SK-N-SH (cell line): ENCODE results near the gene LCOR. TPM values are rescaled to one million over a fixed set of nuclear protein-coding genes. Genes with fewer than 3 reads are reported as not detected.

Experiments
- CTCF ChIA-PET: fragments of 300-600, 350-600 bp; formaldehyde crosslinking; extraction: SDS; loops from one replicate; lab custom pipeline; 2021; lab: Yijun Ruan, JAX
- POLR2A ChIA-PET: fragments of 350-600 bp; sonication (Branson Sonifier 250); formaldehyde crosslinking; extraction: SDS; loops from one replicate; lab custom pipeline; 2020; ENCODE audit warnings: antibody characterized with exemption, inconsistent platforms; lab: Yijun Ruan, JAX
- DNase-seq: peaks from one replicate; pipeline ENCODE4 v3.0.0; 2012
- H2AFZ ChIP-seq: fragments of 200-600 bp; sonication (generic); 2 replicates; pipeline ENCODE4 v1.8.1; 2016; ENCODE audit warnings: antibody characterized with exemption, mild to moderate bottlenecking, low read depth
- H3F3A ChIP-seq: fragments of 200-600 bp; sonication (generic); replicated peaks from 2 replicates; pipeline ENCODE3; 2016; ENCODE audit warnings: antibody characterized with exemption, mild to moderate bottlenecking; ENCODE audit not compliant: insufficient read depth
- H3K27ac ChIP-seq, 2 experiments: fragments of 200-500 bp in 1 of 2; fragments of 200-600 bp in 1 of 2; sonication (Bioruptor generic) in 1 of 2; sonication (generic), shearing (Covaris generic) in 1 of 2; 2 replicates each; pipeline versions ENCODE4 v1.5.1 to v1.6.1; 2014 to 2016; ENCODE audit warnings: low read depth in 2 of 2, inconsistent platforms in 1 of 2, low read length in 1 of 2, mild to moderate bottlenecking in 1 of 2, mixed read lengths in 1 of 2
- H3K27me3 ChIP-seq: fragments of 200-600 bp; sonication (generic), shearing (Covaris generic); 2 replicates; pipeline ENCODE4 v1.6.1; 2016; ENCODE audit warnings: mixed run types; ENCODE audit not compliant: insufficient read depth
- H3K36me3 ChIP-seq, 2 experiments: fragments of 200-500 bp in 1 of 2; fragments of 200-600 bp in 1 of 2; sonication (Bioruptor generic) in 1 of 2; sonication (generic) in 1 of 2; replicated peaks in 1 of 2; 2 replicates each; pipeline versions ENCODE3 to v1.5.1; 2014 to 2016; ENCODE audit warnings: low read length in 1 of 2, mild to moderate bottlenecking in 1 of 2; ENCODE audit not compliant: insufficient read depth in 2 of 2, control insufficient read depth in 1 of 2
- H3K4me1 ChIP-seq, 2 experiments: fragments of 200-500 bp in 1 of 2; fragments of 200-600 bp in 1 of 2; sonication (Bioruptor generic) in 1 of 2; sonication (generic), shearing (Covaris generic) in 1 of 2; 2 replicates each; pipeline versions ENCODE4 v1.5.1 to v1.6.1; 2014 to 2016; ENCODE audit warnings: low read depth in 1 of 2, low read length in 1 of 2, mixed run types in 1 of 2; ENCODE audit not compliant: insufficient read depth in 2 of 2, control insufficient read depth in 1 of 2
- H3K4me2 ChIP-seq: fragments of 200-600 bp; sonication (generic), shearing (Covaris generic); 2 replicates; pipeline ENCODE4 v1.6.1; 2017; ENCODE audit warnings: mixed run types
- H3K4me3 ChIP-seq, 2 experiments: fragments of 200-500 bp in 1 of 2; fragments of 200-600 bp in 1 of 2; sonication (Bioruptor generic) in 1 of 2; sonication (generic), shearing (Covaris generic) in 1 of 2; 2 replicates each; pipeline versions ENCODE4 v1.5.1 to v1.8.1; 2014 to 2016; ENCODE audit warnings: low read depth in 2 of 2, inconsistent platforms in 1 of 2, low read length in 1 of 2, mild to moderate bottlenecking in 1 of 2, mixed read lengths in 1 of 2, moderate library complexity in 1 of 2
- H3K79me2 ChIP-seq: fragments of 200-600 bp; sonication (generic); 2 replicates; pipeline ENCODE4 v1.8.1; 2017; ENCODE audit warnings: mild to moderate bottlenecking; ENCODE audit not compliant: insufficient read depth
- H3K9ac ChIP-seq: fragments of 200-600 bp; sonication (generic); 2 replicates; pipeline ENCODE4 v1.6.1; 2017; ENCODE audit warnings: mixed run types
- H3K9me2 ChIP-seq: fragments of 200-600 bp; sonication (generic); 2 replicates; pipeline ENCODE4 v1.6.1; 2017; ENCODE audit warnings: mixed run types
- H3K9me3 ChIP-seq: fragments of 200-600 bp; sonication (generic); 2 replicates; pipeline ENCODE4 v1.6.1; 2017; ENCODE audit warnings: mixed run types, mild to moderate bottlenecking, moderate library complexity
- H4K20me1 ChIP-seq: fragments of 200-600 bp; sonication (generic); 2 replicates; pipeline ENCODE4 v1.6.1; 2017; ENCODE audit warnings: mild to moderate bottlenecking, mixed run types; ENCODE audit not compliant: insufficient read depth
- CHD2 ChIP-seq: fragments of 150-350 bp; IDR thresholded peaks from 2 replicates; pipeline ENCODE4 v1.6.1; 2018; ENCODE audit warnings: low read length; ENCODE audit not compliant: partially characterized antibody
- EZH2phosphoT487 ChIP-seq: fragments of 200-600 bp; sonication (generic); IDR thresholded peaks from 2 replicates; pipeline ENCODE4 v1.6.1; 2017; ENCODE audit warnings: low read depth, mixed run types, mild to moderate bottlenecking, antibody characterized with exemption, moderate library complexity, borderline replicate concordance
- FOXM1 ChIP-seq: IDR thresholded peaks from 2 replicates; pipeline ENCODE4 v1.4.0; 2012; ENCODE audit warnings: low read depth, mild to moderate bottlenecking
- GATA2 ChIP-seq: sonication (generic); formaldehyde crosslinking; IDR thresholded peaks from 2 replicates; pipeline ENCODE4 v1.5.0; 2020; ENCODE audit warnings: mild to moderate bottlenecking, missing genetic modification reagents
- JUND ChIP-seq: IDR thresholded peaks from 2 replicates; pipeline ENCODE4 v1.4.0; 2012
- MXI1 ChIP-seq: IDR thresholded peaks from 2 replicates; pipeline ENCODE4 v1.6.1; 2012; ENCODE audit warnings: mild to moderate bottlenecking, low read depth, low read length, improper control_type of control experiment
- POLR2AphosphoS5 ChIP-seq: IDR thresholded peaks from 2 replicates; pipeline ENCODE4 v1.6.1; 2012; ENCODE audit warnings: low read depth, low read length
- RAD21 ChIP-seq: IDR thresholded peaks from 2 replicates; pipeline ENCODE4 v1.6.1; 2012; ENCODE audit warnings: mild to moderate bottlenecking, low read length
- TCF12 ChIP-seq: IDR thresholded peaks from 2 replicates; pipeline ENCODE4 v1.4.0; 2012
- TEAD4 ChIP-seq: IDR thresholded peaks from 2 replicates; pipeline ENCODE4 v1.4.0; 2012; ENCODE audit warnings: mild to moderate bottlenecking, borderline replicate concordance; ENCODE audit not compliant: insufficient read depth
- YY1 ChIP-seq: IDR thresholded peaks from 2 replicates; pipeline ENCODE4 v1.4.0; 2012; ENCODE audit warnings: low read depth, mild to moderate bottlenecking
- WGBS: methylation state at CpG from one replicate; pipeline ENCODE4 v1.1.6; 2017; ENCODE audit warnings: low lambda C conversion rate; 5-methylcytosine and 5-hydroxymethylcytosine counted together
- polyA plus RNA-seq, 3 experiments: library from polyadenylated mRNA; depleted of rRNA; stranded (reverse); fragments of >200 nt; gene quantifications; 2 replicates each; pipeline ENCODE4 v1.2.3, GENCODE V29; 2012
- TF ChIP-seq, protein P1 (sequence below): IDR thresholded peaks from 2 replicates; pipeline ENCODE4; 2012
- TF ChIP-seq, protein P2 (sequence below): fragments of 150-350 bp; IDR thresholded peaks from 2 replicates; pipeline ENCODE4 v1.6.1; 2016; ENCODE audit warnings: mild to moderate bottlenecking, low read depth, low read length
- TF ChIP-seq, protein P3 (sequence below): fragments of 200-600 bp; sonication (generic); IDR thresholded peaks from 2 replicates; pipeline ENCODE4 v1.6.1; 2017; ENCODE audit warnings: antibody characterized with exemption, mild to moderate bottlenecking, moderate library complexity
- TF ChIP-seq, protein P4 (sequence below): IDR thresholded peaks from 2 replicates; pipeline ENCODE4 v1.4.0; 2012; ENCODE audit warnings: low read depth, borderline replicate concordance
- TF ChIP-seq, protein P5 (sequence below): IDR thresholded peaks from 2 replicates; pipeline ENCODE4 v1.4.0; 2012; ENCODE audit warnings: low read depth
- TF ChIP-seq, protein P6 (sequence below): IDR thresholded peaks from 2 replicates; pipeline ENCODE4 v1.6.1; 2012; ENCODE audit warnings: mild to moderate bottlenecking, low read depth, low read length, moderate library complexity
- TF ChIP-seq, protein P7 (sequence below): fragments of 150-350 bp; IDR thresholded peaks from 2 replicates; pipeline ENCODE4 v1.6.1; 2017; ENCODE audit warnings: antibody characterized with exemption, low read length, low read depth, borderline replicate concordance

The LCOR gene
- polyA plus RNA-seq, 1 of the 3 experiments (the other 2 are of a cell fraction): 1.9 TPM

DNA sequence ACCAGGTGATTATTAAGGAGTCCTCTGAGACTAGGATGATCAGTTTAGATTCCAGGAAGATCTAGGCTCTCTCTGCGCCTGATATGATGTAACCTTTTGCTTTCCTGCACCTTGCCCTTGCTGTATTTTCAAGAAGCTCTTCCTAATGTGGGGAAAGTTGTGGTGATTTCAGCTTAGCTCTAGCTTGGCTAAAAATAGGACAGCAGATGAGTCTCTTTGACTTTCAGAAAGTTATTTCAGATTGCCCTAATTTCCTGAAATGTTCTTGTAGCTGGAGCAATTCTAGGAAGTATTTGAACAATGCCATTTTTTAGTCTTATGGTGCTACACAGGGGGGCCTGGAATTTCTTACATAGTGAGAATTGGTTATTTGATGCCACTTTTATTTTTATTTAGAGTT lies 3.8 kb downstream of the LCOR start:
- no peaks in the 10 kb centered on the region for H3K36me3 ChIP-seq
- H4K20me1 ChIP-seq: peaks cover 77% of the 10 kb centered on the region
- peaks cover 24% of the 10 kb centered on the region for H3F3A ChIP-seq
- peak overlapping the region; percentile 35 to 50 for H3K27ac ChIP-seq
- no peak for DNase-seq
- peaks cover 15 to 17% of the 10 kb centered on the region in 2 experiments; a peak in 3 of 4 replicates for H3K4me1 ChIP-seq
- H3K9me3 ChIP-seq: no peaks in the 10 kb centered on the region
- peak overlapping the region; percentile 47; the same call in 1 of the 2 replicates for H3K4me2 ChIP-seq
- no peak for TF ChIP-seq RAD21
- TF ChIP-seq TCF12: no peak
- TF ChIP-seq EZH2phosphoT487: no peak
- no peak for TF ChIP-seq GATA2 (CRISPR knock-in tag)
- TF ChIP-seq, protein P1, sequence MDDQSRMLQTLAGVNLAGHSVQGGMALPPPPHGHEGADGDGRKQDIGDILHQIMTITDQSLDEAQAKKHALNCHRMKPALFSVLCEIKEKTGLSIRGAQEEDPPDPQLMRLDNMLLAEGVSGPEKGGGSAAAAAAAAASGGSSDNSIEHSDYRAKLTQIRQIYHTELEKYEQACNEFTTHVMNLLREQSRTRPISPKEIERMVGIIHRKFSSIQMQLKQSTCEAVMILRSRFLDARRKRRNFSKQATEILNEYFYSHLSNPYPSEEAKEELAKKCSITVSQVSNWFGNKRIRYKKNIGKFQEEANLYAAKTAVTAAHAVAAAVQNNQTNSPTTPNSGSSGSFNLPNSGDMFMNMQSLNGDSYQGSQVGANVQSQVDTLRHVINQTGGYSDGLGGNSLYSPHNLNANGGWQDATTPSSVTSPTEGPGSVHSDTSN: no peak
- no peak for TF ChIP-seq CHD2
- TF ChIP-seq, protein P2, sequence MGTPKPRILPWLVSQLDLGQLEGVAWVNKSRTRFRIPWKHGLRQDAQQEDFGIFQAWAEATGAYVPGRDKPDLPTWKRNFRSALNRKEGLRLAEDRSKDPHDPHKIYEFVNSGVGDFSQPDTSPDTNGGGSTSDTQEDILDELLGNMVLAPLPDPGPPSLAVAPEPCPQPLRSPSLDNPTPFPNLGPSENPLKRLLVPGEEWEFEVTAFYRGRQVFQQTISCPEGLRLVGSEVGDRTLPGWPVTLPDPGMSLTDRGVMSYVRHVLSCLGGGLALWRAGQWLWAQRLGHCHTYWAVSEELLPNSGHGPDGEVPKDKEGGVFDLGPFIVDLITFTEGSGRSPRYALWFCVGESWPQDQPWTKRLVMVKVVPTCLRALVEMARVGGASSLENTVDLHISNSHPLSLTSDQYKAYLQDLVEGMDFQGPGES: no peak
- TF ChIP-seq, protein P3, sequence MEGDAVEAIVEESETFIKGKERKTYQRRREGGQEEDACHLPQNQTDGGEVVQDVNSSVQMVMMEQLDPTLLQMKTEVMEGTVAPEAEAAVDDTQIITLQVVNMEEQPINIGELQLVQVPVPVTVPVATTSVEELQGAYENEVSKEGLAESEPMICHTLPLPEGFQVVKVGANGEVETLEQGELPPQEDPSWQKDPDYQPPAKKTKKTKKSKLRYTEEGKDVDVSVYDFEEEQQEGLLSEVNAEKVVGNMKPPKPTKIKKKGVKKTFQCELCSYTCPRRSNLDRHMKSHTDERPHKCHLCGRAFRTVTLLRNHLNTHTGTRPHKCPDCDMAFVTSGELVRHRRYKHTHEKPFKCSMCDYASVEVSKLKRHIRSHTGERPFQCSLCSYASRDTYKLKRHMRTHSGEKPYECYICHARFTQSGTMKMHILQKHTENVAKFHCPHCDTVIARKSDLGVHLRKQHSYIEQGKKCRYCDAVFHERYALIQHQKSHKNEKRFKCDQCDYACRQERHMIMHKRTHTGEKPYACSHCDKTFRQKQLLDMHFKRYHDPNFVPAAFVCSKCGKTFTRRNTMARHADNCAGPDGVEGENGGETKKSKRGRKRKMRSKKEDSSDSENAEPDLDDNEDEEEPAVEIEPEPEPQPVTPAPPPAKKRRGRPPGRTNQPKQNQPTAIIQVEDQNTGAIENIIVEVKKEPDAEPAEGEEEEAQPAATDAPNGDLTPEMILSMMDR: no peak
- TF ChIP-seq, protein P4, sequence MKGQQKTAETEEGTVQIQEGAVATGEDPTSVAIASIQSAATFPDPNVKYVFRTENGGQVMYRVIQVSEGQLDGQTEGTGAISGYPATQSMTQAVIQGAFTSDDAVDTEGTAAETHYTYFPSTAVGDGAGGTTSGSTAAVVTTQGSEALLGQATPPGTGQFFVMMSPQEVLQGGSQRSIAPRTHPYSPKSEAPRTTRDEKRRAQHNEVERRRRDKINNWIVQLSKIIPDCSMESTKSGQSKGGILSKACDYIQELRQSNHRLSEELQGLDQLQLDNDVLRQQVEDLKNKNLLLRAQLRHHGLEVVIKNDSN: no peak
- TF ChIP-seq, protein P5, sequence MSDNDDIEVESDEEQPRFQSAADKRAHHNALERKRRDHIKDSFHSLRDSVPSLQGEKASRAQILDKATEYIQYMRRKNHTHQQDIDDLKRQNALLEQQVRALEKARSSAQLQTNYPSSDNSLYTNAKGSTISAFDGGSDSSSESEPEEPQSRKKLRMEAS: no peak
- TF ChIP-seq JUND: no peak
- TF ChIP-seq TEAD4: no peak
- no peak for TF ChIP-seq YY1
- TF ChIP-seq, protein P6, sequence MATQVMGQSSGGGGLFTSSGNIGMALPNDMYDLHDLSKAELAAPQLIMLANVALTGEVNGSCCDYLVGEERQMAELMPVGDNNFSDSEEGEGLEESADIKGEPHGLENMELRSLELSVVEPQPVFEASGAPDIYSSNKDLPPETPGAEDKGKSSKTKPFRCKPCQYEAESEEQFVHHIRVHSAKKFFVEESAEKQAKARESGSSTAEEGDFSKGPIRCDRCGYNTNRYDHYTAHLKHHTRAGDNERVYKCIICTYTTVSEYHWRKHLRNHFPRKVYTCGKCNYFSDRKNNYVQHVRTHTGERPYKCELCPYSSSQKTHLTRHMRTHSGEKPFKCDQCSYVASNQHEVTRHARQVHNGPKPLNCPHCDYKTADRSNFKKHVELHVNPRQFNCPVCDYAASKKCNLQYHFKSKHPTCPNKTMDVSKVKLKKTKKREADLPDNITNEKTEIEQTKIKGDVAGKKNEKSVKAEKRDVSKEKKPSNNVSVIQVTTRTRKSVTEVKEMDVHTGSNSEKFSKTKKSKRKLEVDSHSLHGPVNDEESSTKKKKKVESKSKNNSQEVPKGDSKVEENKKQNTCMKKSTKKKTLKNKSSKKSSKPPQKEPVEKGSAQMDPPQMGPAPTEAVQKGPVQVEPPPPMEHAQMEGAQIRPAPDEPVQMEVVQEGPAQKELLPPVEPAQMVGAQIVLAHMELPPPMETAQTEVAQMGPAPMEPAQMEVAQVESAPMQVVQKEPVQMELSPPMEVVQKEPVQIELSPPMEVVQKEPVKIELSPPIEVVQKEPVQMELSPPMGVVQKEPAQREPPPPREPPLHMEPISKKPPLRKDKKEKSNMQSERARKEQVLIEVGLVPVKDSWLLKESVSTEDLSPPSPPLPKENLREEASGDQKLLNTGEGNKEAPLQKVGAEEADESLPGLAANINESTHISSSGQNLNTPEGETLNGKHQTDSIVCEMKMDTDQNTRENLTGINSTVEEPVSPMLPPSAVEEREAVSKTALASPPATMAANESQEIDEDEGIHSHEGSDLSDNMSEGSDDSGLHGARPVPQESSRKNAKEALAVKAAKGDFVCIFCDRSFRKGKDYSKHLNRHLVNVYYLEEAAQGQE: no peak
- no peak for TF ChIP-seq POLR2AphosphoS5
- no peak for TF ChIP-seq MXI1
- TF ChIP-seq, protein P7, sequence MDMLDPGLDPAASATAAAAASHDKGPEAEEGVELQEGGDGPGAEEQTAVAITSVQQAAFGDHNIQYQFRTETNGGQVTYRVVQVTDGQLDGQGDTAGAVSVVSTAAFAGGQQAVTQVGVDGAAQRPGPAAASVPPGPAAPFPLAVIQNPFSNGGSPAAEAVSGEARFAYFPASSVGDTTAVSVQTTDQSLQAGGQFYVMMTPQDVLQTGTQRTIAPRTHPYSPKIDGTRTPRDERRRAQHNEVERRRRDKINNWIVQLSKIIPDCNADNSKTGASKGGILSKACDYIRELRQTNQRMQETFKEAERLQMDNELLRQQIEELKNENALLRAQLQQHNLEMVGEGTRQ: no peak
- TF ChIP-seq FOXM1: no peak
- no peaks in the 10 kb centered on the region for H3K9me2 ChIP-seq
- H3K27me3 ChIP-seq: no peaks in the 10 kb centered on the region
- CTCF ChIA-PET: interaction anchor here (0.7 kb wide), 1 partner anchor 1330 kb away, joined by 3 read pairs; no protein-coding TSS in a partner anchor
- H2AFZ ChIP-seq: no peak overlapping the region
- POLR2A ChIA-PET: no interaction called here
- no peak overlapping the region for H3K4me3 ChIP-seq
- peaks cover 81% of the 10 kb centered on the region for H3K79me2 ChIP-seq
- no peak overlapping the region for H3K9ac ChIP-seq
- 90% methylated on average over 1 of the region's 1 CpG for WGBS
